MM.1S (cell line): ENCODE measurements around the gene PLA2G3.
"Not testable (repeated sequence)": the region's sequence is repeated elsewhere in the genome, so short reads cannot be mapped to it uniquely, and the experiment has no call there.

Experiments used
- DNase-seq: peaks from one replicate; pipeline ENCODE4 v3.0.0-alpha.2; 2015
- H2AFZ ChIP-seq: fragments of 300-600 bp; sonication (generic); 2 replicates; pipeline ENCODE4 v1.6.0; 2016; ENCODE audit warnings: antibody characterized with exemption, low read length
- H3F3A ChIP-seq: fragments of 300-600 bp; sonication (generic); 2 replicates; pipeline ENCODE4 v1.6.1; 2016; ENCODE audit warnings: mild to moderate bottlenecking, antibody characterized with exemption, low read length, moderate library complexity, mixed read lengths; ENCODE audit not compliant: insufficient read depth
- H3K27ac ChIP-seq: fragments of 300-600 bp; sonication (generic); 2 replicates; pipeline ENCODE4 v1.5.1; 2016; ENCODE audit warnings: mild to moderate bottlenecking, low read length
- H3K27me3 ChIP-seq: fragments of 300-600 bp; sonication (generic); replicated peaks from 2 replicates; pipeline ENCODE4 v1.6.0; 2016; ENCODE audit warnings: low read length; ENCODE audit not compliant: insufficient read depth
- H3K36me3 ChIP-seq: fragments of 300-600 bp; sonication (generic); replicated peaks from 2 replicates; pipeline ENCODE4 v1.6.1; 2016; ENCODE audit warnings: mild to moderate bottlenecking, low read length, mixed read lengths; ENCODE audit not compliant: insufficient read depth
- H3K4me1 ChIP-seq: fragments of 300-600 bp; sonication (generic); 2 replicates; pipeline ENCODE4 v1.6.1; 2016; ENCODE audit warnings: low read length, mixed read lengths
- H3K4me2 ChIP-seq: fragments of 300-600 bp; sonication (generic); 2 replicates; pipeline ENCODE4 v1.6.0; 2016; ENCODE audit warnings: low read depth, low read length
- H3K4me3 ChIP-seq: fragments of 300-600 bp; sonication (generic); 2 replicates; pipeline ENCODE4 v1.5.1; 2016; ENCODE audit warnings: low read length, mixed read lengths
- H3K79me2 ChIP-seq: fragments of 300-600 bp; sonication (generic); 2 replicates; pipeline ENCODE4 v1.6.1; 2016; ENCODE audit warnings: mixed run types, low read length, mixed read lengths
- H3K9ac ChIP-seq: fragments of 300-600 bp; sonication (generic); 2 replicates; pipeline ENCODE4 v1.6.1; 2016; ENCODE audit warnings: low read length, mixed read lengths
- H3K9me2 ChIP-seq: fragments of 300-600 bp; sonication (generic); replicated peaks from 2 replicates; pipeline ENCODE4 v1.6.1; 2016; ENCODE audit warnings: mild to moderate bottlenecking, low read length, mixed read lengths; ENCODE audit not compliant: insufficient read depth
- H3K9me3 ChIP-seq: fragments of 300-600 bp; sonication (generic); replicated peaks from 2 replicates; pipeline ENCODE4 v1.6.1; 2016; ENCODE audit warnings: mild to moderate bottlenecking, low read length, mixed read lengths; ENCODE audit not compliant: insufficient read depth
- H4K20me1 ChIP-seq: fragments of 300-600 bp; sonication (generic); 2 replicates; pipeline ENCODE4 v1.6.1; 2016; ENCODE audit warnings: mild to moderate bottlenecking, low read length, moderate library complexity, mixed read lengths; ENCODE audit not compliant: insufficient read depth
- EZH2 ChIP-seq: fragments of 300-600 bp; sonication (generic); optimal IDR thresholded peaks from 2 replicates; pipeline ENCODE3; 2017; ENCODE audit warnings: low read depth, mild to moderate bottlenecking, antibody characterized with exemption, low read length, mixed read lengths
- EZH2phosphoT487 ChIP-seq: fragments of 300-600 bp; sonication (generic); IDR thresholded peaks from 2 replicates; pipeline ENCODE4 v1.6.1; 2018; ENCODE audit warnings: antibody characterized with exemption, low read length
- TF ChIP-seq, protein P1 (sequence below): fragments of 300-600 bp; sonication (generic); IDR thresholded peaks from 2 replicates; pipeline ENCODE4 v1.5.1; 2016; ENCODE audit warnings: antibody characterized with exemption, low read length, mixed read lengths

The PLA2G3 gene

DNA sequence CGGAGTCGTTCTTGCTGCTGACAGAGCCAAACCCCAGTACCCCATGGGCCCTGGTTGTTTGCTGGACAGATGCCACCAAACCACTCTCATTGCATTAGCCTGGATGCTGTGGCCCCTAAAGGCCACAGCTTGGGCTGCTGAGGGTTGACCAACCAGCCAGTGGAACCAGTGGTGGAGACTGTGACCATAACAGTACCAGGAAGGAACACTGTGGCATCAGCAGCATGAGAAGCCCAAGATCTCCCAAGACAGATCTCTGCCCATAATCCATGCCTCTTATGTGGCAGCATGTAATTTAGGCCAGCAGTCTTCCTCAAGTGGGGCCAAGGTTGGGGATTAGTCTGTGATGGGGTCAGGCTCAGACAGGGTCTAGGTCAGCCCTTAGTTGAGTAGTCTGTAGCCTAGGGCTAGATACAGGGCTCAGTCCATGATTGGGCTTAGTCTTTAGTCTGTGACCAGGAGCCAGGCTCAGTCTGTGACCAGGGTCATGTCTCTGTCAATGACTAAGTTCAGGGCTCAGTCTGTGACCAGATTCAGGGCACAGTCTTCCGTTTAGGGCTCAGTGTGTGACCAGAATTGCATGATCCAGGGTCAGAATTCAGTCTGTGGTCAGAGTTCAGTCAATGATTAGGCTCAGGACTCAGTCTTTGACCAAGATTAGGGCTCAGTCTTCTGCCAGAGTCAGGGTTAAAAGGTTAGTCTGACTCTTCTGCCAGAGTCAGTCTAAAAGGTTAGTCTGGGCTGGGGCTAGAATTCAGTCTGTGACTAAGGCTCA is 22.1 kb downstream of the PLA2G3 start:
- no peak overlapping the region for H3K9ac ChIP-seq
- H2AFZ ChIP-seq, result no peak overlapping the region
- no peak overlapping the region for H3K27ac ChIP-seq
- no peaks in the 10 kb centered on the region for H3K36me3 ChIP-seq
- H3K4me3 ChIP-seq, result no peak overlapping the region
- no peaks in the 10 kb centered on the region for H3K79me2 ChIP-seq
- TF ChIP-seq, protein P1, sequence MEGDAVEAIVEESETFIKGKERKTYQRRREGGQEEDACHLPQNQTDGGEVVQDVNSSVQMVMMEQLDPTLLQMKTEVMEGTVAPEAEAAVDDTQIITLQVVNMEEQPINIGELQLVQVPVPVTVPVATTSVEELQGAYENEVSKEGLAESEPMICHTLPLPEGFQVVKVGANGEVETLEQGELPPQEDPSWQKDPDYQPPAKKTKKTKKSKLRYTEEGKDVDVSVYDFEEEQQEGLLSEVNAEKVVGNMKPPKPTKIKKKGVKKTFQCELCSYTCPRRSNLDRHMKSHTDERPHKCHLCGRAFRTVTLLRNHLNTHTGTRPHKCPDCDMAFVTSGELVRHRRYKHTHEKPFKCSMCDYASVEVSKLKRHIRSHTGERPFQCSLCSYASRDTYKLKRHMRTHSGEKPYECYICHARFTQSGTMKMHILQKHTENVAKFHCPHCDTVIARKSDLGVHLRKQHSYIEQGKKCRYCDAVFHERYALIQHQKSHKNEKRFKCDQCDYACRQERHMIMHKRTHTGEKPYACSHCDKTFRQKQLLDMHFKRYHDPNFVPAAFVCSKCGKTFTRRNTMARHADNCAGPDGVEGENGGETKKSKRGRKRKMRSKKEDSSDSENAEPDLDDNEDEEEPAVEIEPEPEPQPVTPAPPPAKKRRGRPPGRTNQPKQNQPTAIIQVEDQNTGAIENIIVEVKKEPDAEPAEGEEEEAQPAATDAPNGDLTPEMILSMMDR, result no peak
- TF ChIP-seq EZH2phosphoT487 (no peak), EZH2 (no peak)
- no peaks in the 10 kb centered on the region for H4K20me1 ChIP-seq
- no peak overlapping the region for H3K4me2 ChIP-seq
- H3K4me1 ChIP-seq, result no peaks in the 10 kb centered on the region
- H3F3A ChIP-seq, result no peaks in the 10 kb centered on the region
- no peaks in the 10 kb centered on the region for H3K9me3 ChIP-seq
- DNase-seq, result no peak
- H3K27me3 ChIP-seq, result no peaks in the 10 kb centered on the region
- H3K9me2 ChIP-seq, result no peaks in the 10 kb centered on the region

DNA sequence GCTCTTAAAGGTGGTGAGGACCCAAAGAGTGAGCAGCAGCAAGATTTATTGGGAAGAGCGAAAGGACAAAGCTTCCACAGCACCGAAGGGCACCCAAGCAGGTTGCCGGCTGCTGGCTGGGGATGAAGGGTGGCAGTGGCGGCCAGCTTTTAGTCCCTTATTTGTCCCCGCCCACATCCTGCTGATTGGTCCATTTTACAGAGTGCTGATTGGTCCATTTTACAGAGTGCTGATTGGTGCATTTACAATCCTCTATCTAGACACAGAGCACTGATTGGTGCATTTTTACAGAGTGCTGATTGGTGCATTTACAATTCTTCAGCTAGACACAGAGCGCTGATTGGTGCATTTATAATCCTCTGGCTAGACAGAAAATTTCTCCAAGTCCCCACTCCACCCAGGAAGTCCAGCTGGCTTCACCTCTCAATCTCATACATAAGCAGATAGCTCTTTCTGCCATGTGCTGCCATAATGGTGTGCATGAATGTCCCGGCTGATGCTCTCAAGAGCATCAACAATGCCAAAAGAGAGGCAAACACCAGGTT is 27.7 kb downstream of the PLA2G3 start:
- H3K9ac ChIP-seq, H3K4me3 ChIP-seq, H4K20me1 ChIP-seq, H3K4me1 ChIP-seq, H3K9me3 ChIP-seq, H3K36me3 ChIP-seq, H2AFZ ChIP-seq, H3K79me2 ChIP-seq, H3F3A ChIP-seq, H3K27ac ChIP-seq, H3K4me2 ChIP-seq, H3K9me2 ChIP-seq, H3K27me3 ChIP-seq, DNase-seq: not testable (repeated sequence)

DNA sequence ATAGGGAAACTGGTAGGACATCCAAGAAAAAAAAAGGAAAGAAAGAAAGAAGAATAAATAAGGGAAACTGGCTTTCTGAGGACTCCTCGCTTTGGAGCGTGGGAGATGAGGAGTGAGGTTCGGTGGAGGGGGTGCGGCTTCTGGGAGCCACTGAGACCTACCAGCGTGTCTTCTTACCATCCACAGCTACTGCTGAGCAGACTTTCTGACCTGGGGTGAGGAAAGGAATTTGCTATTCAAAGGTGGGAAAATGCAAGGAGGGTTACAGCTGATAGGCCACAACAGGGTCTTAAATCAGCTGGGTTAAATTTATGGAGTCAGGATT is 32.5 kb downstream of the PLA2G3 start:
- no peaks in the 10 kb centered on the region for H3K9me2 ChIP-seq
- H3K27ac ChIP-seq, result no peak overlapping the region
- H3K9ac ChIP-seq, result peak overlapping the region; percentile 8; the same call in 1 of the 2 replicates
- H4K20me1 ChIP-seq, result no peaks in the 10 kb centered on the region
- peak overlapping the region; percentile 64 for H3K4me3 ChIP-seq
- H3K4me1 ChIP-seq, result no peaks in the 10 kb centered on the region
- peak overlapping the region; percentile 76 for H3K4me2 ChIP-seq
- no peaks in the 10 kb centered on the region for H3K27me3 ChIP-seq
- H3K9me3 ChIP-seq, result no peaks in the 10 kb centered on the region
- TF ChIP-seq EZH2, result no peak
- TF ChIP-seq, protein P1, result no peak
- TF ChIP-seq EZH2phosphoT487, result no peak
- DNase-seq, result no peak
- no peaks in the 10 kb centered on the region for H3K79me2 ChIP-seq
- no peaks in the 10 kb centered on the region for H3K36me3 ChIP-seq
- H2AFZ ChIP-seq, result peak overlapping the region; percentile 81
- H3F3A ChIP-seq, result no peaks in the 10 kb centered on the region

DNA sequence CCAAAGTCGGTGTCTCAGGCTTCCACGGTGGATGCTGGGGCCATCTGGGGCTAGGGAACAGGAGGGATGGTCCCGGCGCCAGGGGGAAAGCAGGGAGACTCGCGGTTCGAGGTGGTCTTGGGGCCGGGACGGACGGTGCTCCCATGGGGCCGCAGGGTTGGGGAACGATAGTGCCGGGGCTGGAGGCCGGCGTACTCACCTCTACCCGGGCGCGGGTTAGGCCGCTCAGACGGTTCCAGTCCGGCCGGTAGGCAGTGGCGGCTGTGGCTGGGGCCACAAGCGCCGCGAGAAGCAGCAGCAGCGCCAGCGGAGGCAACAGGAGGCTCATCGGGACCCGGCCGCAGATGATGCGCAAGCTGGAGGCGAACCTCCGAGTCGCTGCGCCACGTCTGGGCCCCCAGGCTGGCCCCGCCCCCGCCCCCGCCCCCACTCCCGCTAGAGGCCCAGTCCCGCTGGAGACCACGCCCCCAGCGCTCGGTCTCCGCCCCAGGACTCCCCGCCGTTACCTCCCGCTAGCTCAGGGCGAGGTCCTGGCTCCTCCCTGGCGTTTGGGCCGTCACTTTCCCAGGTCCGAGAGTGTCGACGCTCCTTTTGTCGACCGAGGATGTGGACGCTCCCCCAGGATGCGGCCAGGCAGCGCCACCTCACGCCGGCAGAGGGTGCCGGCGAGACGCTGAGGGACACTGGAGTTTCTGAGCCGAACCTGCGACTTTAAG is 33.0 kb downstream of the PLA2G3 start, which contains the start of gene SELENOM:
Gene SELENOM, minus strand, starts transcription at position 391 of the 716 bp plus-strand sequence. Its CDS starts 63 bp downstream, at position 328.
- H3K27ac ChIP-seq, result no peak within 1 kb of the TSS
- peak within 1 kb of the TSS; percentile 67 for H3K4me3 ChIP-seq
- no peaks in the 10 kb centered on the region for H4K20me1 ChIP-seq
- peak within 1 kb of the TSS; percentile 60; the same call in 1 of the 2 replicates for H3K9ac ChIP-seq
- peak; percentile 95 for DNase-seq
- H3K36me3 ChIP-seq, result no peaks in the 10 kb centered on the region
- peak within 1 kb of the TSS; percentile 82 for H3K4me2 ChIP-seq
- H2AFZ ChIP-seq, result peak within 1 kb of the TSS; percentile 98
- no peaks in the 10 kb centered on the region for H3K79me2 ChIP-seq
- H3K9me2 ChIP-seq, result no peaks in the 10 kb centered on the region
- TF ChIP-seq EZH2phosphoT487 (no peak), EZH2 (no peak)
- TF ChIP-seq, protein P1, result peak; percentile 86
- no peaks in the 10 kb centered on the region for H3K9me3 ChIP-seq
- H3F3A ChIP-seq, result no peaks in the 10 kb centered on the region
- H3K27me3 ChIP-seq, result no peaks in the 10 kb centered on the region
- no peaks in the 10 kb centered on the region for H3K4me1 ChIP-seq
